ENCODE data around the gene BTG2. TPM values are rescaled to one million over a fixed set of nuclear protein-coding genes. Genes with fewer than 3 reads are reported as not detected.

BTG2 gene
- total and polyA plus RNA-seq, 2 experiments from 2014 or later: 5.0 to 7.5 TPM

GRCh38 chr1:203278082-203278884 lies 27.0 kb upstream of the BTG2 start:
- H3K9me2 ChIP-seq (ENCODE audit: insufficient read depth): no peaks in the 10 kb centered on the region
- peaks cover 11% of the 10 kb centered on the region for H3K4me1 ChIP-seq (ENCODE audit: insufficient read depth)
- no peaks in the 10 kb centered on the region for H3K27me3 ChIP-seq (replicated peaks; ENCODE audit: insufficient read depth)
- peak overlapping the region; percentile 66 for H3K4me2 ChIP-seq (ENCODE audit: unreplicated experiment)
- no peaks in the 10 kb centered on the region for H3K36me3 ChIP-seq (ENCODE audit: low read depth)
- no peaks in the 10 kb centered on the region for H3K9me3 ChIP-seq (ENCODE audit: low read depth)
- no peaks in the 10 kb centered on the region for H3K79me2 ChIP-seq (ENCODE audit: insufficient read depth)
- DNase-seq: peak; percentile 85
- H3F3A ChIP-seq (ENCODE audit: insufficient read depth): 0 out of 2 replicates have a peak, but pooled peaks cover 12% of the 10 kb centered on the region
- 12% methylated on average over 13 of the region's 13 CpGs for WGBS, 2 experiments (ENCODE audit: low coverage in 1 of 2, low lambda C conversion rate in 2 of 2, missing lambda C conversion rate in 2 of 2)
- TF ChIP-seq EZH2 (IDR thresholded peaks at IDR 0.05; ENCODE audit: insufficient read depth, poor library complexity, severe bottlenecking) (no peak), EZH2phosphoT487 (IDR thresholded peaks at IDR 0.05; ENCODE audit: insufficient read depth, low read depth) (no peak)
- no peaks in the 10 kb centered on the region for H4K20me1 ChIP-seq (ENCODE audit: insufficient read depth)
- H2AFZ ChIP-seq: peak overlapping the region; percentile 77
- H3K9ac ChIP-seq: peak overlapping the region; percentile 41
- H3K27ac ChIP-seq: peak overlapping the region; percentile 31
- in situ Hi-C loops (cut with MboI): loop anchor here (5.0 to 10.0 kb wide), 2 partner anchors 59 to 207 kb away; no protein-coding TSS in a partner anchor
- peak overlapping the region; percentile 44 for H3K4me3 ChIP-seq

- Histone ChIP-seq H3K36me3 (ENCODE audit: low read depth) (no peaks in the 10 kb centered on the region), H3K27me3 (replicated peaks; ENCODE audit: insufficient read depth) (no peaks in the 10 kb centered on the region), H3F3A (ENCODE audit: insufficient read depth) (0 out of 2 replicates have a peak, but pooled peaks cover 12% of the 10 kb centered on the region), H3K27ac (peak overlapping the region; percentile 31), H3K79me2 (ENCODE audit: insufficient read depth) (no peaks in the 10 kb centered on the region), H3K4me3 (peak overlapping the region; percentile 44), H3K9me2 (ENCODE audit: insufficient read depth) (no peaks in the 10 kb centered on the region), H3K4me2 (ENCODE audit: unreplicated experiment) (peak overlapping the region; percentile 66), H3K9ac (peak overlapping the region; percentile 41; the same call in 1 of the 2 replicates), H2AFZ (peak overlapping the region; percentile 77), H4K20me1 (ENCODE audit: insufficient read depth) (no peaks in the 10 kb centered on the region), H3K4me1 (ENCODE audit: insufficient read depth) (peaks cover 11% of the 10 kb centered on the region), H3K9me3 (ENCODE audit: low read depth) (no peaks in the 10 kb centered on the region)
- no peak for DNase-seq
- 31 to 41% methylated on average over 8 of the region's 8 CpGs for WGBS, 2 experiments (ENCODE audit: low coverage in 1 of 2, low lambda C conversion rate in 2 of 2, missing lambda C conversion rate in 2 of 2)
- in situ Hi-C loops (cut with MboI): loop anchor here (5.0 to 10.0 kb wide), 2 partner anchors 58 to 206 kb away; no protein-coding TSS in a partner anchor
- no peak for TF ChIP-seq EZH2phosphoT487 (IDR thresholded peaks at IDR 0.05; ENCODE audit: insufficient read depth, low read depth)
- TF ChIP-seq EZH2 (IDR thresholded peaks at IDR 0.05; ENCODE audit: insufficient read depth, poor library complexity, severe bottlenecking): no peak
Observed at GRCh38 chr1:203278885-203279406, 26.4 kb upstream of the BTG2 start.

GRCh38 chr1:203280061-203280460 lies 25.3 kb upstream of the BTG2 start:
- Histone ChIP-seq H3F3A (ENCODE audit: insufficient read depth) (0 out of 2 replicates have a peak, but pooled peaks cover 5% of the 10 kb centered on the region), H3K79me2 (ENCODE audit: insufficient read depth) (no peaks in the 10 kb centered on the region), H2AFZ (no peak overlapping the region), H3K9me3 (ENCODE audit: low read depth) (no peaks in the 10 kb centered on the region), H3K4me2 (ENCODE audit: unreplicated experiment) (no peak overlapping the region), H3K9ac (no peak overlapping the region), H4K20me1 (ENCODE audit: insufficient read depth) (no peaks in the 10 kb centered on the region), H3K4me1 (ENCODE audit: insufficient read depth) (peaks cover 11% of the 10 kb centered on the region), H3K4me3 (no peak overlapping the region), H3K36me3 (ENCODE audit: low read depth) (no peaks in the 10 kb centered on the region), H3K9me2 (ENCODE audit: insufficient read depth) (no peaks in the 10 kb centered on the region), H3K27me3 (replicated peaks; ENCODE audit: insufficient read depth) (0 out of 2 replicates have a peak, but pooled peaks cover 2% of the 10 kb centered on the region), H3K27ac (no peak overlapping the region)
- no peak for TF ChIP-seq EZH2 (IDR thresholded peaks at IDR 0.05; ENCODE audit: insufficient read depth, poor library complexity, severe bottlenecking)
- WGBS, 2 experiments (ENCODE audit: low coverage in 1 of 2, low lambda C conversion rate in 2 of 2, missing lambda C conversion rate in 2 of 2): 75 to 82% methylated on average over 5 of the region's 5 CpGs
- in situ Hi-C loops (cut with MboI): no loop called here
- DNase-seq: no peak

DNA sequence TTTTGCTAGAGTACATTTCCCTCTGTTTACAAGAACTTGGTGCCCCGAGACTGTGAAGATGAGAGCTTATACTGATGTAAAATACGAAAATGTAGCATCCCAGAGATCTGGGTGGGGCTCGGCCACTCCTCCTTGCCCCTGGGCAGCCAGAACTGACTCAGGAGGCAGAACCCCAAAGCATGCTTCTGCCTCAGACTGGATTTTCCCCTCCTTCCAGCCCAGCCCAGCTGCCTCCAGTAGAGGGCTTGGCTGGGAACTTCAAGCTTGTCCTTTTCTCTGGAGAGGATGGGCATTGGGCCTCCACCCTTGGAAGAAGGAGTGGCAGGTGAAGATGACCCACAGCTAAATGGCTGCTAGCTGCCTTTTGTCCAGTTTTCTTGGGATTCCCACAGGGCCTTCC lies 24.3 kb upstream of the BTG2 start:
- peak; percentile 77 for DNase-seq
- peaks cover 5% of the 10 kb centered on the region; the same call in 1 of the 2 replicates for H3K27me3 ChIP-seq (replicated peaks; ENCODE audit: insufficient read depth)
- 0 out of 2 replicates have a peak, but pooled peaks cover 5% of the 10 kb centered on the region for H3F3A ChIP-seq (ENCODE audit: insufficient read depth)
- H3K4me3 ChIP-seq: no peak overlapping the region
- no peaks in the 10 kb centered on the region for H3K9me2 ChIP-seq (ENCODE audit: insufficient read depth)
- no peaks in the 10 kb centered on the region for H3K79me2 ChIP-seq (ENCODE audit: insufficient read depth)
- no peak overlapping the region for H3K9ac ChIP-seq
- no peak overlapping the region for H3K4me2 ChIP-seq (ENCODE audit: unreplicated experiment)
- H4K20me1 ChIP-seq (ENCODE audit: insufficient read depth): no peaks in the 10 kb centered on the region
- in situ Hi-C loops (cut with MboI): no loop called here
- WGBS, 2 experiments (ENCODE audit: low coverage in 1 of 2, low lambda C conversion rate in 2 of 2, missing lambda C conversion rate in 2 of 2): 66 to 69% methylated on average over 3 of the region's 3 CpGs
- no peak overlapping the region for H2AFZ ChIP-seq
- no peaks in the 10 kb centered on the region for H3K36me3 ChIP-seq (ENCODE audit: low read depth)
- no peaks in the 10 kb centered on the region for H3K9me3 ChIP-seq (ENCODE audit: low read depth)
- no peak overlapping the region for H3K27ac ChIP-seq
- TF ChIP-seq EZH2phosphoT487 (IDR thresholded peaks at IDR 0.05; ENCODE audit: insufficient read depth, low read depth): no peak
- no peak for TF ChIP-seq EZH2 (IDR thresholded peaks at IDR 0.05; ENCODE audit: insufficient read depth, poor library complexity, severe bottlenecking)
- peaks cover 11% of the 10 kb centered on the region for H3K4me1 ChIP-seq (ENCODE audit: insufficient read depth)
